PC-9 (cell line): ENCODE results near the gene DIP2C.

ENCODE experiments used
- CTCF ChIP-seq: fragments of 200-600 bp; sonication (generic); conservative IDR thresholded peaks from 2 replicates; pipeline ENCODE4 v1.6.1; 2017; ENCODE audit warnings: mixed run types, antibody characterized with exemption, mild to moderate bottlenecking, moderate library complexity
- EZH2 ChIP-seq: fragments of 200-600 bp; sonication (generic); IDR thresholded peaks from 2 replicates; pipeline ENCODE4 v1.8.0; 2017; ENCODE audit warnings: antibody characterized with exemption, low read depth

GRCh38 chr10:569961-570627 lies 119.4 kb downstream of the DIP2C start:
- no peak for TF ChIP-seq CTCF
- no peak for TF ChIP-seq EZH2
